Parathyroid adenoma (tissue), 2 donors: ENCODE measurements around the gene SLC27A3.

ENCODE experiments used
- H2AFZ ChIP-seq: fragments of 300-600 bp; sonication (generic); one replicate; pipeline ENCODE4 v1.7.0; 2017; ENCODE audit warnings: antibody characterized with exemption, mild to moderate bottlenecking
- H3K27ac ChIP-seq: fragments of 300-600 bp; sonication (generic); one replicate; pipeline ENCODE4 v1.7.0; 2017
- H3K27me3 ChIP-seq: fragments of 300-600 bp; sonication (generic); one replicate; pipeline ENCODE4 v1.7.0; 2017; ENCODE audit warnings: low read length; ENCODE audit not compliant: control insufficient read depth, insufficient read depth
- H3K36me3 ChIP-seq: fragments of 300-600 bp; sonication (generic); one replicate; pipeline ENCODE4 v1.7.0; 2017; ENCODE audit warnings: low read length; ENCODE audit not compliant: control insufficient read depth, insufficient read depth
- H3K4me1 ChIP-seq: fragments of 300-600 bp; sonication (generic); one replicate; pipeline ENCODE4 v1.7.0; 2017; ENCODE audit warnings: control low read depth
- H3K4me2 ChIP-seq: fragments of 300-600 bp; sonication (generic); one replicate; pipeline ENCODE4 v1.7.0; 2017; ENCODE audit warnings: low read length
- H3K4me3 ChIP-seq: fragments of 300-600 bp; sonication (generic); one replicate; pipeline ENCODE4 v1.7.0; 2017; ENCODE audit warnings: low read depth, low read length
- H3K79me2 ChIP-seq: fragments of 300-600 bp; sonication (generic); one replicate; pipeline ENCODE4 v1.7.0; 2017; ENCODE audit warnings: control low read depth
- H3K9ac ChIP-seq: fragments of 300-600 bp; sonication (generic); one replicate; pipeline ENCODE4 v1.7.0; 2017; ENCODE audit warnings: mild to moderate bottlenecking
- H3K9me3 ChIP-seq: fragments of 300-600 bp; sonication (generic); one replicate; pipeline ENCODE4 v1.7.0; 2017; ENCODE audit warnings: low read length; ENCODE audit not compliant: control insufficient read depth
- TF ChIP-seq, protein P1 (sequence below): fragments of 300-600 bp; sonication (generic); IDR thresholded peaks from one replicate; pipeline ENCODE4 v1.7.0; 2017; ENCODE audit warnings: antibody characterized with exemption, mild to moderate bottlenecking
- donor health status: primary hyperparathyroidism.

SLC27A3 gene

DNA sequence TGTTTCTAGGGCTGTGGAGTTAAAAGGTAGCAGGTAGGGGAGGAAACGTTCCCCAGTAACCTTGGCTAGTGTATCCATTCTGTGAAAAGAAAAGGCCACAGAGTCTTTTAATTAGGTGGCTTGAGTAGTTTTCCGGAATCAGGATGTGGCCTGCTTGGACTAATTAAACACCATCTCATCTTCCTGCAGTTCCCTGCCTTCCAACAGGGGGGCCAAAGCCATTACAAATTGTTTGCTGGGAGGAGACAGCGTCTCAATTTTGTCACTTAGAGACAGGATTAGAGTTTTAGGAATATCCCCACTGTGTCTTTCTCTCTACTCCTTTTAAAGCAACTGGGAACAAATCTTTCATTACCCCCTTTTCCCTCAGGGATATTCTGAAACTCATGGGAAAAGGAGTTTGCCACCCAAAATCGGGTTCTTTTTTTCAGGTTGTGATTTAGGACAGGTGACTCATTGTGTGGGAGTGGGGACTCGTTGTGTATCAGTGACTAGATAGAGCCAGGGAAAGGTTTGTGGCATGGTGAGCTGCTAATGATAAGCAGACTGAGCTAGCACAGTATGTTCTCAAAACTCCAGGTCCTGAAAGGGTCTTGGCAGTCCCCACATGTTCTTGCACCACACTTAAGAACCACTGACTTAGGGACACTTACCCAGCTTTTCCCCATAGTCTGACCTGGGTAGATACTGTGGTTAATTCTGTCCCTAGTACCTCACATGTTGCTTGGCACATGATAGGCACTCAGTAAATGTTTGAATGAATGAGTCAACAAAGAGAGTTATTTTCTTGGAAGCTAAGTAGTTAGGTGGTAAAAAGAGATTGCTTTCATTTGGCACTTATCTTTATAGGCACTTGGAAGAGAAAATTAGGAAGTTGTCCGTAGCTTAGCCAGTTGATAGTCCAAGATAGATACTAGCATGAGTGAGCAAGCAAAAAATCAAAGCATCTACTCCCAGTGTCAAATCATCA is 24.9 kb upstream of the SLC27A3 start:
- no peak overlapping the region for H3K27ac ChIP-seq
- no peaks in the 10 kb centered on the region for H3K4me1 ChIP-seq
- TF ChIP-seq, protein P1, sequence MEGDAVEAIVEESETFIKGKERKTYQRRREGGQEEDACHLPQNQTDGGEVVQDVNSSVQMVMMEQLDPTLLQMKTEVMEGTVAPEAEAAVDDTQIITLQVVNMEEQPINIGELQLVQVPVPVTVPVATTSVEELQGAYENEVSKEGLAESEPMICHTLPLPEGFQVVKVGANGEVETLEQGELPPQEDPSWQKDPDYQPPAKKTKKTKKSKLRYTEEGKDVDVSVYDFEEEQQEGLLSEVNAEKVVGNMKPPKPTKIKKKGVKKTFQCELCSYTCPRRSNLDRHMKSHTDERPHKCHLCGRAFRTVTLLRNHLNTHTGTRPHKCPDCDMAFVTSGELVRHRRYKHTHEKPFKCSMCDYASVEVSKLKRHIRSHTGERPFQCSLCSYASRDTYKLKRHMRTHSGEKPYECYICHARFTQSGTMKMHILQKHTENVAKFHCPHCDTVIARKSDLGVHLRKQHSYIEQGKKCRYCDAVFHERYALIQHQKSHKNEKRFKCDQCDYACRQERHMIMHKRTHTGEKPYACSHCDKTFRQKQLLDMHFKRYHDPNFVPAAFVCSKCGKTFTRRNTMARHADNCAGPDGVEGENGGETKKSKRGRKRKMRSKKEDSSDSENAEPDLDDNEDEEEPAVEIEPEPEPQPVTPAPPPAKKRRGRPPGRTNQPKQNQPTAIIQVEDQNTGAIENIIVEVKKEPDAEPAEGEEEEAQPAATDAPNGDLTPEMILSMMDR = no peak
- no peaks in the 10 kb centered on the region for H3K27me3 ChIP-seq
- H3K9me3 ChIP-seq = no peaks in the 10 kb centered on the region
- H3K79me2 ChIP-seq = no peaks in the 10 kb centered on the region
- no peak overlapping the region for H3K4me3 ChIP-seq
- H2AFZ ChIP-seq = no peak overlapping the region
- H3K4me2 ChIP-seq = no peak overlapping the region
- H3K9ac ChIP-seq = no peak overlapping the region
- H3K36me3 ChIP-seq = no peaks in the 10 kb centered on the region

DNA sequence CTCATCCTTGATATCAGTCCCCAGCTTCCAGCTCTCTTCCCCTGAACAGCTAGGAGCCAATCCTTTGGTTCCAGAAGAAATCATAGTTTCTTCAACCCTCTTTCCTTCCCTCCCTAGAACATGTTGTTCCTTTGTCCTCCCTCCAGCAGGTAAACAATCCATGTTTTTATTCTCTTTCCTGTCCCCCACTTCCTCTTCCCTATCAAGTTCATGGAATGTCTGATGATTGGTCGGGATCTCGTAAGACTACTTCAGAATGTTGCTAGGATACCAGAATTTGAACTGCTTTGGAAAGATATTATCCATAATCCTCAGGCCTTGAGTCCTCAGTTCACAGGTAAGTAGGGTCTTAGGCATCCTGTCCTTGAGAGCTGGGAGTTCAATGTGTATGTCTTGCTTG is 23.1 kb upstream of the SLC27A3 start:
- Histone ChIP-seq H3K27ac (peak overlapping the region; percentile 42), H2AFZ (no peak overlapping the region), H3K9ac (no peak overlapping the region), H3K4me3 (no peak overlapping the region), H3K27me3 (no peaks in the 10 kb centered on the region), H3K79me2 (no peaks in the 10 kb centered on the region), H3K4me1 (no peaks in the 10 kb centered on the region), H3K36me3 (no peaks in the 10 kb centered on the region), H3K9me3 (no peaks in the 10 kb centered on the region), H3K4me2 (no peak overlapping the region)
- TF ChIP-seq, protein P1 = no peak

DNA sequence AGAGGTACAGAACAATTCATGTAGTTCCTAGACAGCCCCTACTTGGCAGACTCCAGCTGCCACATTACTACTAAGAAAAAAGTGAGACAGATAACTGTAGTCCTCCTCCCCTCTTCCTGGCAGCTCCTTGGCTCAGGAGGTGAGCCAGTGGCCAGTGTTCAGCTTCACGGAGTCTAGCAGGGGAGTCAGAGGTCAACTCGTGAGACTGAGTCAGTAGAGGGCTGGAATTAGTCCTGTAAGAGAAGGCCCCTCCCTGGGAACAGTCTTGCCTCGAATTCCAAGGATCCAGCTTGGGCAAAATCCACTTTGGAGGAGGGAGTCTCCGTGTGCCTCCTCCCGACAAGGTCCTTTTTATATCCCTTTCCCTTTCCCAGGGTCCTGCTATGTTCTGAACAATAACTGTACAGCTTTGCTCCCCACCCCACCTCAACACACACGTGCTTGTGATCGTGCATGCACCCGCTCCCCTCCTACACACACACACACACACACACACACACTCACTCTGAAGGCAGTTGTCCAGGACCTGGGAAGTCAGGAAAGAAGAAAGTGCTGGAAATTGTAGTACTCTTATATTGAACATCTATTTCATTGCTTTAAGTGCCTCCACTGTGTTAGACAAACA is 22.5 kb upstream of the SLC27A3 start:
- H3K4me1 ChIP-seq = no peaks in the 10 kb centered on the region
- TF ChIP-seq, protein P1 = no peak
- H3K27me3 ChIP-seq = no peaks in the 10 kb centered on the region
- no peak overlapping the region for H3K4me2 ChIP-seq
- no peaks in the 10 kb centered on the region for H3K79me2 ChIP-seq
- H3K27ac ChIP-seq = peak overlapping the region; percentile 42
- no peak overlapping the region for H3K9ac ChIP-seq
- no peaks in the 10 kb centered on the region for H3K36me3 ChIP-seq
- H2AFZ ChIP-seq = no peak overlapping the region
- no peak overlapping the region for H3K4me3 ChIP-seq
- no peaks in the 10 kb centered on the region for H3K9me3 ChIP-seq

DNA sequence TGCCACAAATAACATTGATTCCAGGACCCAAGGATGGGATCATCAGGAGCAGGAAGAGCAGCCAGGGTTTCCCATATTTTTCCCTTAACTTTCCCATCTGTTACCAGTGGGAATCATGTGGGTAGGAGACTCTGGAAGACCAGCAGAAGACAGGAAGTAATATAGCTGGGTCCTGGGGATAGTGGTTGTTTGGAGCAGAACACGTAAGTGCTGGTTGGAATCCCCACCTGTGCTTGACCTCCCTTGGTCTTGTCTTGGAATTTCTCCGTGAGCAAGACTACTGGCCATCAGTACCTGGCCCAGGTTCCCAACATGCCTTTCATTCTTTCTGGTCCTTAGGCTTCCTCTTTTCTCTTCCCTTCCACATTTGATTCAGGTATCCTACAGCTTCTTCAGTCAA is 20.9 kb upstream of the SLC27A3 start:
- H3K36me3 ChIP-seq = no peaks in the 10 kb centered on the region
- no peak overlapping the region for H3K9ac ChIP-seq
- H3K4me2 ChIP-seq = no peak overlapping the region
- TF ChIP-seq, protein P1 = no peak
- no peak overlapping the region for H3K4me3 ChIP-seq
- H3K27ac ChIP-seq = no peak overlapping the region
- H3K27me3 ChIP-seq = no peaks in the 10 kb centered on the region
- no peak overlapping the region for H2AFZ ChIP-seq
- no peaks in the 10 kb centered on the region for H3K4me1 ChIP-seq
- H3K79me2 ChIP-seq = no peaks in the 10 kb centered on the region
- no peaks in the 10 kb centered on the region for H3K9me3 ChIP-seq
